ENCODE results near the gene HOXA6. TPM values are rescaled to one million over a fixed set of nuclear protein-coding genes. Genes with fewer than 3 reads are reported as not detected.

HOXA6 gene
- total RNA-seq, 1 experiment from 2014 or later = not detected

DNA sequence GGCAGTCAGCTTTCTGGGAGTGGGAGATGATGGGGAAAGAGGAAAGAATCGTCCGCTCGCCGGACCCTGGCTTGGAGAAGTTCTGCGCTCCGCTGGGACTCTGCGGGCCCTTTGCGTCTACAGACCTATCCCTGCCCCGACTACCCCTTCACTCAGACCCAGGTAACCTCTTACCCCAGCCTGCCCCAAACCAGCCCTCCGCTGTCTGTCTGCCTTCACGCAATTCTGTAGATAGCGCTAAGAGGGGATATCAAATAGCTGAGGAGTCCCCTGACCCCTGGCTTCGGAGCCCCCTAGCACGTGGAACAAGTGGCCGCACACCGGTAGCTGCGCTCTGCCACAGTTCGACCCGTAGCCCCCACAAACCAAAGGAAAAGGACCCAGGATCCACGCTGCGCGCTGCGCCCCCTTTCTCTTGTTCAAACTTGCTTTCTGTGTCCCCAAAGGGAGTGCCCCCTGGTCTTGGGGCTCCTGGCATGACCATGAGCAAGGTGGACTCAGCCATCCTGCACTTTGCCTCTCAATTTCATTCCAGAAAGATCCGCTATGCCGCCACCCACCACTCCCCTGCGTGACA is 24.0 kb downstream of the HOXA6 start:
- no peak for DNase-seq (ENCODE audit: low spot score)

DNA sequence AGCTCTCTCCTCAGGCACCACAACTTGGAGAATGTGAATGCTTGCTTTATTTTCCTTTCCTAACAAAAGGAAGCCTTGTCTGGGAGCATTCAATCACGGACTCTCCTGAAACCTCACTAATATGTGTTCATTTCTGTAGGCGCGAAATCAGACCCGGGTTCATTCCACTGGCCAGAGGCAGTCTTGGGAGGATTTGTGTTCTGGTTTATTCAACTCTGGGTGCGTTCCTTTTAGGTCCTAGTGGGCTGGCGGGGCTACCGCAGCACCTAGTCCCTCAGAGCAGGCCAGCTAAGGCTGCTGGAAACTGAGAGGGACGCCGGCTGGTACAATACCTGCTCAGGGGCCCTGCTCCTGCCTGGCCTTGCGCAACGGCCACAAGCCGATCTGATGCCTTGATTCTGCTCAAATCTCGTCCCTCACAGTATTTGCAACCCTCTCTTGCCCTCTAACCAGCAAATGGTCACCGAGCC is 24.5 kb downstream of the HOXA6 start:
- DNase-seq (ENCODE audit: low spot score) = no peak

DNA sequence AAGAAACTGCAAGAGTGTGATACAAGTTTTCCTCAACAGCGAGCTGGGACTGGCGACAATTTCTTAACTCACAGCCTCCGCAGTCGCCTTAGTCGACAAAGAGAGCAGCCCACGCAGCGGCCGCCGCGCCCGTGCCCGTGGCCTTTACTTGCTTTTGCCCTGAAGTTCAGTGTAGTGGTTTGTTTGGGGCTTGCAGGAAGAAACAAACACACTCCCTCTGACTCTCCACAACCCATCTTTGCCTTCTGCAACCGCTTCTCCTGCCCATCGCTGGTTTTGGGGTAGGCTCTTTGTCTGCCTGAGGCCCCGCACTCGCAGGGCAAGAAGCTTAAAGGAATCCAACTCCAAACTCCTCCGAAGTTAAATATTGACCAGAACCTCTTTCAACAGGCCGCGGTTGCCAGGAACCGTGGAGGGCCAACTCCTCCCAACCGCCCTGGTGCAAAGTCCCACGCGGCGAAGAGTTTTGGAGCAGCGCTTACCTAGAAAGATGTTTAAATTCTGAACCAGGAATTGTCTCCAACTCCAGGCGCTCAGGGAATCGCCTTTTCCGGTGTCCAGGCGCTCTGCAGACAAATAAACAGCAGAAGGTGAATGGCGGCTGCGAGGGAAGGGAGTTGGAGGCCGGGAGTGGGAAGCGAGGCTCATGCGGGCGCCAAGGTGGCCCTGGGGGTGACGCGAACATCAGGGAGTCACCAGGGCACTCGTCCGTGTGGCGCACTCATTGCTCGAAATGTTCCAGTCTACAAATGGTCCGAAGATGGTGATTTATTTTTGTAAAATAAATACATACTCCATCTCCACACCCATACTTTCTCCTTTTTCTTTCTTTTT is 25.3 kb downstream of the HOXA6 start:
- DNase-seq (ENCODE audit: low spot score) = no peak

DNA sequence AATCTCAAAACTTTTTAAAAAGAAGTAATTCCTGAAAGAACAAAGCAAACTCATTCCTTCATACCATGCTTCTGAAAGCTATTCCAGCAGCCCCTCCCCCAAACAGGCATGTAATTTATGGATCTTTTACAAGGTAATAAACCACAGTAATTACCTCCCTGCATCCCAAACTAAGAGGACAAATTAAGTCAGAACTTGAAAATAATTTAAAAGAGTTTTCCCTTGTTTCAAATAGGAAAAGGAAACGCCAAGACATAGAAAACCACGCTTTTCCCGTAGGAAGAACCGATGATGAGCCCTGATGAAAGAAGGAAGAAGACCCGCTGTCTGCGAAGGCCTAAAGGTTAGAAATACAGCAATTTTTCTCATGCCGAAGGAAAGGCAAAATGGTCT is 25.9 kb downstream of the HOXA6 start:
- no peak for DNase-seq (ENCODE audit: low spot score)

DNA sequence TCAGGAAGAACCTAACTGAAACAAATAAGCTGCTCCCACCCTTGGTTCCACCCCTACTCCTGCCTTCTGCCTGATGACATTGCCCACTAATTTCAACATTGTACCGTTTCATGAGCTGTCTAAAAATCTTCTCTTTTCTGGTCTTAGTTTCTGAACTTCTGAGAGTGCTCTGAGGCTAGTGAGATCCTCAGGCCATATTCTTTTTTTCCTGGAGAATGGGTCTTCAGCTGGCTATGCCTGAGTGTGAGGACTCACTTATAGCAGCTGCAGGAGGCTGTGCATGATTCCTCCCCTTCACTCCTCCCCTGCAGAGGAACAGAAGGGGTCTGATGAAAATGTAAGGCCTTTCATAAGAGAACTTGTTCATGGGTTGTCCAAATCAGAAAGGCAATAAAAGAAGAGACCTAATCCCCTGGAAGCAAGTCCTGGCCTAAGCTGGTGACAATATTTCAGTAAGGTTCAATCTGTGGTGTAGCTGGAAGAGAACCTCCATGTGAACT is 28.1 kb downstream of the HOXA6 start:
- DNase-seq (ENCODE audit: low spot score) = no peak

DNA sequence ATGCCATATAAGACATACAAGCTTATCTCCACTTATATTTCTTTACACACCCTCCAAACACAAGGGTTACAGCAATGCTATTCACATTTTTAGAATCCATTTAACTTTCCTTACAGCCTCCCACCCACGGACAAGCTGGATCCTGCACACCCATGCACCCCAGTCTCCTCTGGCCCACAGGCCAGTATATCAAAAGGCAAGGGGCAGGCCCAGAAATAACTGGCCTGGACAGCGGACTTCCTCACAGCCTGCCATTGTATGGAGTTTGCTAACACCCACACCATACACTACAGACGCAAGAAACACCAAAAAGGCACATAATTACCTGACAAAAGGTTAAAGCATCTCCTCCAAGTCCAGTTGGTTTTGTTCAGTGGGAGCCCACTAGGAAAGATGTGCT is 29.0 kb downstream of the HOXA6 start:
- no peak for DNase-seq (ENCODE audit: low spot score)

DNA sequence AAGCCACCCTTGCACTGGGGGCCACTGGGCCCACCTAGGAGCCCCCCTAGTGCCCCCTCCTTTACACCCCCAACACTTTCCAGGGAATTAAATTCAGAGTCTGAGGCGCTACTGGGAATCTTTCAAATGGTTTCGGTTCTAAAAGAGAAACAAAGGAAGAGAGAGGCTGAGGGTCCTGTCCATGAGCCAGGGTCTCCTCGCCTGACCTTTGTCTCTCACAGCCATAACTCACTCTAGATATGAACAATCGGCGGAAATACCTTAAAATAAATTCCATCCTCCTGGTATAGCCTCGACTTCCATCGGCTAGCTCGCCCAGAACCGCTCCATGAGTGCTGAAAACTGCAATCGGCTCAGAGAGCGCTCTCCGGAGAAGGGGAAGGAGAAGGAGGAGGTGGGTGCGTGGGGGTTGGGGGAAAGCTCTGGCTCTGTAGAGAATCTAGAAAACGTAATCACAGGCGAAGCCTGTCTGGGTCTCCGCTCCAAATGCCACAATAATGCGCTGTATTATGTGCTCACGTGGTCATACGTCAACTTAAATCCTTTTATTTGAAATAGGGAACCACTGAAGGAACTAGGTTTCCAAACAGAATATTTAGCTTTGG is 29.6 kb downstream of the HOXA6 start:
- DNase-seq (ENCODE audit: low spot score) = no peak

DNA sequence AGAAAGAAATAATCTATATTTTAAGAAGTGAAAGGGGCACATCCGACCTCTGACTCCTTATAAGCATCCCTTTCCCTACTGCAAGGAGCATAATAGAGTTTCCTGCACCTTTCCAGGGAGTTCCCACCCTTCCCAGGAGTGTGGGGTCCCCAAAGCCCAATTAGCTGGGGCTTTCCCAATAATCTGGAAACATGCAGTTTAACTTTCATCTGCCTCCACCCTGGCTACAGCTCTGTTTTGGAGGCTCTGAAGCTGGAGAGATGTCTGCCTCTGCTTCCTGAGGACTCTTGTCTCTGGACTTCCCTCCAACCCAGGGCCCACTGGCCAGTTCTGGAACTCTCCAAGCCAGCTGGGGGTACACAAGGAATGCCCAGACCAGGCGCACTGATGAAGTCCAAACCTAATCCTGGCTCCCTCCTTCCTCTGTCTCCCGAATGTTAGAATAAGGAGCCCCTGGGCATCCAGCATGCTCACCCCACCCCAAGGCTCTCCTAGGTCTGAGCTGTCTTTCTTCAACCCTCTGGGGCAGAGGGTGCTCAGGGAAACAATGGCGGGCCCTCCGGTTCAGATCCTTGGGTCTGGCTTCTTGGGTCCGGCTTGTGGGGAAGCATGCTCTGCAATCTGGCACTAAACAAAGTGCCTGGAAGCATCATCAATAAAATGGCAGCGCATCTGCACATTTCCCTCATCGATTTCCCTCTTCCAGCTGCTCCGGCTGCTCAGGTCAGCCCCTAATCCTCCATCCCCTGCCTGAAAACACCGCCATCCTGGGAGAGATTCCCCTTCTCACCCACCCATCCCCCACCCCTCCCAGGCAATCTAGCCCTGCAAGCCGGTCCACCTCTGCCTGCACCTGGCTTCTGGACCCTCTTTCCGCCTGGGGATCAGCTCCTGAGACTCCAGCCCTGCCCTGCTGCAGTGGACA is 30.4 kb downstream of the HOXA6 start:
- no peak for DNase-seq (ENCODE audit: low spot score)

DNA sequence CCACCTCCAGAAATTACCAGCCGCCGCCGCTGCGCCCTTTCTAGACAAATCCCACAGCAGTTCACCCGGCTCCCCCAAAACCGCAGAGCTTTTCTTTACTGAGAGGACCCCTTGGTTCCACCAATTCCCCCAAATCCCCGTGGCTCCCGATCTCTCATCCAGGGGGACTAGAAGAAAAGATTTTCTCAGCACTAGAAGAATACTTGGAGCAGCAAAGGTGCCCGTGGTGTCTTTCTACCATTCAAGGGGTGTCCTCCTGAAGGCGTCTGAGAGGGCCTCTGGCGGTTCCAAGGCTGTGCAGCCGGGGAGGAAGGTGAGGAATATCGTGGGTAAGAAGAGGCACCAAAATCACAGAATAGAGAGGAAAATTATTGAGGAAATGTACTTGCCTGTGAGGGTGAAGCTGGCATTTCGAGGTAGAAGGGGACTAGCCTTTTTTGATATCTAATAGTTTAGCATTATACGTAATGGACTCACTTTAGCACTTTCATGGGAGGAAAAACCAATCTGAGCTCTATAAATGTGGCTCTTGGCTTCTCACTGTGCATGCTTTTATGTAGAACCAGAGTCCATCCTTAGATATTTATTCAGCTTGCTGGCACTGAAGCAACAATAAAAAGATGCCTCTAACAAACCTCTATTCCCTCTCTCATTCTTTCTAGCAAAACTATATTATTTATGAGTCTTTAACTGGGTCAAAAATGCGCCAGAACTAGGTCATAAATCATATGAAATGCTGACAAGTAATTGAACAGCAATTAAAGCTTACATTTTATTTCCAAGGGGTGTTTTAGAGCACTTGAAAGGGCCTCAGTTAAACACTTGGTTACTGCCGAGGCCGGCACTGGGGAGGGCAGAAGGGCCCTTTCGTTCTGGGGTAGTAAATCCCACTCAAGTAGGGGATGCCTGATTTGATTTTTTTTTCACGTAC is 31.3 kb downstream of the HOXA6 start:
- DNase-seq (ENCODE audit: low spot score) = no peak

DNA sequence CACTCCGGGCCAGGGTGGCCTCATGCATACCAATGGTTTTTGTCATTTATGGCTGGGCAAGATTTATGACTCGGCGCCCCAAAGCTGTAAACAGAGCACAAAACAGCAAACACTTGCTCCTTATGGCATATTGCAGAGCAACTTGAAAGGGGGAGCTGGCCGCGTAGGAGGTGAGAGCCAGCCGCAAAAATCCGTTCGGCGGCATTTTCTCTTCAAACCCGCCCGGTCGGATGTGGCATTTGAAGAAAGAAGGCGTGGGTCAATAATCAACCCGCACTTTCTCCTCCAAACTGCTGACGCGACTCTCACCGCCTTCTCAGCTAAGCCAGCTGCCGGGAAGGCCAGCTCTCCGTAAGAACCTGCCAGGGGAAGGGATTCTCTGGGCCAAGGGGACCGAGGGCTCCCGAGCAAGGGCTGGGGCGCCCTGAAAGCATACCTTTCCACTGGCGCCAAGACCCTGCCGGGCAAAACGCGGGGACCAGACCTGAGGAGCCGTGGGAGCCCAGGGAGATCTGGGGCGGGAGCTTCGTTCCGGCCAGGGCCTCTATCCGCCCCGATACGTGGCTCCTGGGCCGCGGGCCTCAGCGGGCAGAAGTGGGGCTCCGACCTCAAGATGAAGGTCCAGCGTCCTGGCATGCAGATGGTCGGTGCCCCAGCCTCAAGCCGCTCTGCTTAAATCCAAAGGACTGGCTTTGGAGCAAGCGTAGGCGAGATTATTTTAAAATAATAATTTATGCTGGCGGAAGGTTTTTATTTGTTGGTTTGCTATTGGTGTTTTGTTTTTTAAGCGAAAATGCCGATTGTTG is 32.1 kb downstream of the HOXA6 start:
- peak; percentile 77 for DNase-seq (ENCODE audit: low spot score)

DNA sequence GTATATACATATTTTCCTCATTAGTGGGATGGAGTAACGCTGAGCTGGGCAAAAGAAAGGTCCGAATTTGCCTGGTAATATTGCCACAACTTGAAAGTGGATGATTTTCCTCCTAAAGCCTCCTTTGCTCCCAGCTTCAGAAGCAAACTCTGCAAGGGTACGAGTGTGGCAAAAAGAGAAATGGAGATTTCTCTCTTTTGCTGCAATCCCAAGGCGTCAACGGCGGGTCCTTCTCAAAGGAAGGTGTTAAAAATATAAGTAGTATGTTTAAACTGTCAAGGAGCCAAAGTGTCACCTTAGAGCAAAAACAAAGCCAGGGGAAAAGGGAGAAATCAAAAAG is 32.7 kb downstream of the HOXA6 start:
- DNase-seq (ENCODE audit: low spot score) = no peak

DNA sequence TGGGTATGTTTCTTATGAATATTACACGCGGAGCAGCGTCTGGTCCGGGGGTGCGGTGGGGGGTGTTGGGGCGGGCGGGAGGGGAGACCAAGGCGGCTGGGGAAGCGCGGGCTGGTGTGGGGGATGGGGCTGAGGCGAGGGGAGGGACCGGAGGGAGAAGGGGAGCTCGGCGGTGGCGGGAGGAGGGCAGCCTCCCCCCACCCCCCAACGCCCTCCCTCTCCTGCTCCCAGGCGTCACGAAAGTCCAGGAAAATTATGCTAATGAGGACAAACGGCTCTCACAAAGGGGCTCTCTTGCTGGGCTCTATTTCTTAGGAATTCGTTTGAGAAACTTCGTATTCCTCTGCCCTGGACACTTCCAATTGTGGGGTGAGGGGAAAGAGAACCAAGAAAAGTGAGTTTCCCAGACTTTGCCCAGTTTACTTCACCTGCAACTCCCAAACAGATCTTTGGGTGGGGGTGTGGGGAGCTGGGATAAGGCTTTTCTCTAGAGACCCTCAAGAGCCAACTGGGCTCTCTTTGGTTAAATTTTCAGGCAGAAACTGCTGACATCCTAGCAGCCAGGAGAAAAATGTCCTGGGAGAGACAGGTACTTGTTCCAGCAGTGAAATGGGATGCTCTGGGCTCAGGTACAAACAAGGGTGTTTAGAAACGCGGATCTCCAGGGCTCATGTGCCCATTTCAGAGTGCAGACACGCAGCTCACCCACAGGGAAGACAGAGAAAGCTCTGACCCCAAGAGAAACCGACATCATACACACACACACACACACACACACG is 33.4 kb downstream of the HOXA6 start:
- peak; percentile 37 for DNase-seq (ENCODE audit: low spot score)

DNA sequence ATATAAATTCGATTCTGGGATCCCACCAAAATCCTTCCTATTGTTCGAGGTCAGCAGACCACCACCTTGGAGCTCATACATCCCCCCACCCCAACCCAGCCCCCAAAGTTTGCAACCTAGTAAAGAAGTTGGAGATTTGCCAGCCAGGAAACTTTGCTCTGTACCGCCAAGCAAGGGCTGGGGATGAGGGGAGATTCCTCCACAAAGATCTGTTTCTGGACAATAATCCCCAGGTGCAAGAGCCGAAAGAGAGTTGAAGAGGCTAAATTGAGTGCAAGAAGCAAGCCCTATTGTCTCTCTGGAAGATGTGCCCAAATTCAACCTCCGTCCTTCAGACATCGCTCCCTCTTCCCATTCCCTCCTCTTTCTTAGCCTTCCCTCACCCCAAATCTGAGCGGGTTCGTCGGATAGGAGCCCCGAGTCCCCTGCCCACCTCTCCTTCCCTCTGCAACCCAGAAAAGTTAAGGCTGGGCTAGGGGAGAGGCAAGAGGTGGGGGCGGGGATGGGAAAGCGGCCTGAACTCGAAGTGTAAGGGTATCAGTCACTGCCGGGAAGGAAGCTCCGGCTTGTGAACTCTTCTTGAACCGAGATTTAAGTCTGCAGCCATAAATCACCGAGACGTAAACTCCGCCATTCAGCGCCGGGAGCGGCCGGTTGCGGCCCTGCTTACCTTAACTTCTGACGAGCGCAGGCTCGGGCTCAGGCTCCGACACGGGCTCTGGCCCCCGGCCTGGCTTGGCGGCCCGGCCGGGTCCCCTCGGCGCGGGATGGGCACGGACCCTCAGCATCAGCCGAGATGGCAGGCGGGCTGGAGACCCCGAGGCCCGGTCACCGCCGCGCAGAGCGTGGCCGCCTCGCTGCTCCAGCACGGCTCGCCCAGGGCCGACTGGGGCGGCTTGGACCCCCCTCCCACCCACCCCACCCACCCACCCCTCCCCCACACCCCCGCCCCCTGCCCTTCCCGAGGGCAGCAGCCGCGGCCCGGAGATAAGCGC is 34.3 kb downstream of the HOXA6 start:
- DNase-seq (ENCODE audit: low spot score) = peak; percentile 81

DNA sequence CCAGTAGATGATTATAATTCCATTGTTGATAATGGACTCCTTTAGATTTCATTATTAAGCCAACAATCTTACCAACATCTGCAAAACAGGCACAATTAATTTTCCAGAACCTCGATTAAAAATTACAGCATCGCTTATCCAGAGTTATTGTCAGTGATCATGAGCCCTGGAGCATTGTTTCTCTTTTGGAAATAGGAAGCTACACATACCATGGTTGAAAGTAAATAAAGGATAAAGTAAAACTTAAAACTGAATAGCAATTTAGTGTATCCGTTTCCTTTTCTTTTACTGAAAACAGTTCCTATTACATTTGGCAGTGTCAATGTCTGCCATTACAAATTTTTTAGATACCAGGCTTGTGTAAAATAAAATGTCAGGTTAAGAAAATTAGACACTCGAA is 35.2 kb downstream of the HOXA6 start:
- DNase-seq (ENCODE audit: low spot score) = no peak

DNA sequence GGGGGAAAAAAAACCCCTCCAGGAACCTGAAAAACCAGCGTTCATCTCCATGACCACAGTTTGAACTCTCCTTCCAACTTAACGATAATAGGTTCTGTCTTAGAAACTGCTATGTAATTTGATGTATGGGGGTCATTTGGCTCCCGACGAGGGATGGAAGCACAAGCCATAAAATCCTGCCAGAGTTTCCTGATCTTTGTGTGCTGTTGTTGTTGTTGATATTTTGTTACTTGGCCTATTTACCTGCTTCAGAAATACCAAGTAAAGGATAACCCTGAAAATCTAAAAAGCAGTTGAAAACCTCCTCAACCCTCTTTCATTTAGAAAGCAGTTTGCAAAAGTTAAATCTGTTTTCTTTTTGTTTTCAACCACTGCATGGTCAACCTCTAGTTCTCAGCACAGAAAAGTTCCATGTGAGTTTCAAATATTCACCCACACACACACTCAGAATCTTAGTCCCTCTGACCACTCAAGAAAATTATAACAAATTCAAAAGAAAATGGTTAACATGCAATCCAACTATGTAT is 35.8 kb downstream of the HOXA6 start:
- DNase-seq (ENCODE audit: low spot score) = no peak

DNA sequence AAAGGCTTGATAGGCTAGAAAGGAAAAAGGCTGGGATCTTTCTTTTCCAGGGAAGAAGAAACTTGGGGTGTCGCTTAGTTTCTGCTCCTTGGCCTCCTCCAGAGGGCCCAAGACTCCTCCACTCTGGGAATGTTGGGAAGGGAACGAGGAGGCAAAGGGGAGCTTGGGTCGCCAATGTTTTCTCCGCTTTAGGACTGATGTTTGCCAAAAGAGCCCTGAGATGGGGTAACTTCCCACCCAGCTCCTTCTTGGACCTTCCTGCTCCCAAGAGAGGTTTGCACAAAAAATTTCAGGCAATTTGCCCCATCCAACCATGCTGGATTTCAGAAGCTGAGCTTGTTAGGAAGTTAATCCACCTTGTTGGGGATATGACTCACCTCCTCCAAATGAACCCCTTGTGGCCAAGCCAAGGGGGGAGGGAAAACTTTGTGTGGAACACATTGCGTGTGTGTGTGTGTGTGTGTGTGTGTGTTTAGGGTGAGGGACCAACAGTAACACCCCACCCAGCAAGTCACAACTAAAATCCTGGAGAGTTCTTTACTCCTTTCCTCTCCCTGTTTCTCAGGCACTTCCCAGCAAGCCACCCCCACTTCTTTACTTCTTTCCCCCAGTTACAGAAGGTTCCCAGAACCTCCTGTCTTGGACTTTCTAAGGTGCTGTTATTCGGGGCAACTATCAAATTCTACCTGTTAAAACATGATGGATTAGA is 36.4 kb downstream of the HOXA6 start:
- DNase-seq (ENCODE audit: low spot score) = peak; percentile 69

All from A172 (cell line).